H9 (cell line): ENCODE measurements around the gene TFCP2. TPM values are rescaled to one million over a fixed set of nuclear protein-coding genes. Genes with fewer than 3 reads are reported as not detected.

Experiments
- DNase-seq: peaks from one replicate; pipeline ENCODE4 v3.0.0-alpha.2; 2017
- H2AFZ ChIP-seq: one replicate; pipeline ENCODE4 v1.6.1; 2013; ENCODE audit warnings: mild to moderate bottlenecking, low read length, control low read depth, moderate library complexity
- H2AK5ac ChIP-seq: 2 replicates; pipeline ENCODE4 v1.6.1; 2013; ENCODE audit warnings: low read length, control low read depth, mixed read lengths; ENCODE audit not compliant: insufficient read length
- H2BK120ac ChIP-seq: one replicate; pipeline ENCODE4 v1.6.1; 2013; ENCODE audit warnings: low read depth, mild to moderate bottlenecking, low read length, control low read depth, inconsistent platforms; ENCODE audit not compliant: poor library complexity, severe bottlenecking
- H2BK12ac ChIP-seq: 2 replicates; pipeline ENCODE4 v1.6.1; 2013; ENCODE audit warnings: low read length, control low read depth, mixed read lengths, low read depth; ENCODE audit not compliant: insufficient read length
- H2BK15ac ChIP-seq: 2 replicates; pipeline ENCODE4 v1.6.1; 2013; ENCODE audit warnings: low read depth, low read length, control low read depth
- H2BK20ac ChIP-seq: one replicate; pipeline ENCODE4 v1.6.1; 2013; ENCODE audit warnings: low read depth, mild to moderate bottlenecking, low read length, control low read depth, inconsistent platforms; ENCODE audit not compliant: poor library complexity, severe bottlenecking
- H2BK5ac ChIP-seq: 2 replicates; pipeline ENCODE4 v1.6.1; 2013; ENCODE audit warnings: low read length, control low read depth, mixed read lengths; ENCODE audit not compliant: insufficient read length
- H3K14ac ChIP-seq: 2 replicates; pipeline ENCODE4 v1.6.1; 2013; ENCODE audit warnings: low read length, control low read depth; ENCODE audit not compliant: insufficient read depth
- H3K18ac ChIP-seq: 2 replicates; pipeline ENCODE4 v1.6.1; 2013; ENCODE audit warnings: low read depth, mild to moderate bottlenecking, mixed read lengths, low read length, control low read depth; ENCODE audit not compliant: insufficient read length
- H3K23ac ChIP-seq: 2 replicates; pipeline ENCODE4 v1.6.1; 2013; ENCODE audit warnings: low read length, control low read depth, mixed read lengths, low read depth; ENCODE audit not compliant: insufficient read length
- H3K23me2 ChIP-seq: 2 replicates; pipeline ENCODE4 v1.6.1; 2013; ENCODE audit warnings: low read depth, mild to moderate bottlenecking, mixed read lengths, low read length, control low read depth; ENCODE audit not compliant: insufficient read length, poor library complexity, severe bottlenecking
- H3K27ac ChIP-seq: 2 replicates; pipeline ENCODE4 v1.5.1; 2013; ENCODE audit warnings: low read length, control low read depth, mixed read lengths, low read depth; ENCODE audit not compliant: insufficient read length
- H3K27me3 ChIP-seq: 2 replicates; pipeline ENCODE4 v1.6.1; 2013; ENCODE audit warnings: low read length, control low read depth, inconsistent platforms; ENCODE audit not compliant: insufficient read depth
- H3K4ac ChIP-seq: 2 replicates; pipeline ENCODE4 v1.6.1; 2013; ENCODE audit warnings: low read depth, mild to moderate bottlenecking, control low read depth, inconsistent platforms, low read length, moderate library complexity
- H3K4me1 ChIP-seq: 2 replicates; pipeline ENCODE4 v1.6.1; 2013; ENCODE audit warnings: low read length, control low read depth, inconsistent platforms; ENCODE audit not compliant: insufficient read depth
- H3K4me2 ChIP-seq: 2 replicates; pipeline ENCODE4 v1.6.1; 2013; ENCODE audit warnings: low read length, control low read depth, mixed read lengths; ENCODE audit not compliant: insufficient read length, insufficient read depth
- H3K56ac ChIP-seq: 2 replicates; pipeline ENCODE4 v1.6.1; 2013; ENCODE audit warnings: low read depth, mild to moderate bottlenecking, mixed read lengths, low read length, control low read depth; ENCODE audit not compliant: insufficient read length
- H3K79me1 ChIP-seq: 2 replicates; pipeline ENCODE4 v1.6.1; 2013; ENCODE audit warnings: low read depth, mild to moderate bottlenecking, moderate library complexity, low read length, control low read depth, inconsistent platforms; ENCODE audit not compliant: insufficient read depth, poor library complexity, severe bottlenecking
- H3K79me2 ChIP-seq: 2 replicates; pipeline ENCODE4 v1.6.1; 2013; ENCODE audit warnings: low read length, control low read depth, inconsistent platforms; ENCODE audit not compliant: insufficient read depth
- H3K9ac ChIP-seq: 2 replicates; pipeline ENCODE4 v1.6.1; 2013; ENCODE audit warnings: low read length, control low read depth, mixed read lengths; ENCODE audit not compliant: insufficient read length; ENCODE audit errors: extremely low read depth
- H3K9me3 ChIP-seq: one replicate; pipeline ENCODE4 v1.6.1; 2013; ENCODE audit warnings: low read depth, low read length, inconsistent platforms; ENCODE audit not compliant: control insufficient read depth
- H3T11ph ChIP-seq: one replicate; pipeline ENCODE4 v1.6.1; 2013; ENCODE audit warnings: mild to moderate bottlenecking, low read length, control low read depth, inconsistent platforms
- H4K20me1 ChIP-seq: one replicate; pipeline ENCODE4 v1.6.1; 2013; ENCODE audit not compliant: control insufficient read depth, insufficient read length, insufficient read depth
- H4K5ac ChIP-seq: 2 replicates; pipeline ENCODE4 v1.6.1; 2013; ENCODE audit warnings: low read depth, mild to moderate bottlenecking, mixed read lengths, low read length, control low read depth; ENCODE audit not compliant: insufficient read length
- H4K8ac ChIP-seq: replicated peaks from 2 replicates; pipeline ENCODE4 v1.6.1; 2013; ENCODE audit warnings: low read length, control low read depth, mixed read lengths, low read depth; ENCODE audit not compliant: insufficient read length
- H4K91ac ChIP-seq: 2 replicates; pipeline ENCODE4 v1.6.1; 2013; ENCODE audit warnings: low read depth, mild to moderate bottlenecking, moderate library complexity, mixed read lengths, low read length, control low read depth; ENCODE audit not compliant: insufficient read length
- H3K27ac Mint-ChIP-seq, 3 experiments: 2 replicates in 2 of 3; 3 replicates in 1 of 3; pipeline ENCODE4 v1.8.0; 2020 to 2021; ENCODE audit warnings: mixed read lengths in 3 of 3, mild to moderate bottlenecking in 1 of 3, moderate library complexity in 1 of 3
- H3K27me3 Mint-ChIP-seq: 2 replicates; pipeline ENCODE4 v1.8.0; 2021; ENCODE audit warnings: low read depth, mild to moderate bottlenecking, moderate library complexity, mixed read lengths
- H3K36me3 Mint-ChIP-seq, 3 experiments: 2 replicates in 2 of 3; 3 replicates in 1 of 3; pipeline ENCODE4 v1.8.0; 2020 to 2021; ENCODE audit warnings: low read depth in 3 of 3, mixed read lengths in 3 of 3; ENCODE audit not compliant: insufficient read depth in 1 of 3
- H3K4me1 Mint-ChIP-seq, 2 experiments: 2 replicates each; pipeline ENCODE4 v1.8.0; 2020; ENCODE audit warnings: mixed read lengths in 2 of 2
- H3K4me3 Mint-ChIP-seq, 2 experiments: 2 replicates in 1 of 2; 3 replicates in 1 of 2; pipeline ENCODE4 v1.8.0; 2020 to 2021; ENCODE audit warnings: mild to moderate bottlenecking in 2 of 2, mixed read lengths in 2 of 2, moderate library complexity in 1 of 2
- H3K9me3 Mint-ChIP-seq, 2 experiments: 2 replicates in 1 of 2; 3 replicates in 1 of 2; pipeline ENCODE4 v1.8.0; 2020; ENCODE audit warnings: mild to moderate bottlenecking in 2 of 2, mixed read lengths in 2 of 2, moderate library complexity in 1 of 2
- WGBS: extraction: QIAGEN DNeasy Blood & Tissue Kit; methylation state at CpG from one replicate; pipeline ENCODE4 v1.1.7; 2013; ENCODE audit warnings: missing lambda C conversion rate, low lambda C conversion rate, mixed read lengths; ENCODE audit not compliant: insufficient read length; ENCODE audit errors: extremely low coverage; 5-methylcytosine and 5-hydroxymethylcytosine counted together
- total RNA-seq: library from RNA; stranded (reverse); gene quantifications from 2 replicates; pipeline ENCODE4 v1.2.1, GENCODE V29; 2021
- TF ChIP-seq, protein P1 (sequence below): fragments of 200-600 bp; sonication (generic); conservative IDR thresholded peaks from 3 replicates; pipeline ENCODE4 v1.8.0; 2021; ENCODE audit warnings: antibody characterized with exemption, mild to moderate bottlenecking

TFCP2 gene
- total RNA-seq, 1 experiment from 2014 or later, result 27.1 TPM

- H3K79me1 ChIP-seq, result no peaks in the 10 kb centered on the region
- no peak overlapping the region for H2BK20ac ChIP-seq
- H2AK5ac ChIP-seq, result no peak overlapping the region
- Mint-ChIP-seq H3K9me3 (no peaks in the 10 kb centered on the region), H3K36me3 (peaks cover 0 to 10% (median 3%) of the 10 kb centered on the region in 3 experiments; a peak in 2 of 7 replicates), H3K4me3 (no peak overlapping the region), H3K27me3 (peaks cover 1% of the 10 kb centered on the region; the same call in 1 of the 2 replicates), H3K27ac (peak overlapping the region in 1 of 3 experiments; percentile 62; a peak in 1 of 7 replicates), H3K4me1 (peaks cover 7 to 13% of the 10 kb centered on the region in 2 experiments)
- H2BK120ac ChIP-seq, result no peak overlapping the region
- no peaks in the 10 kb centered on the region for H3K4me1 ChIP-seq
- no peaks in the 10 kb centered on the region for H3K79me2 ChIP-seq
- H3K23ac ChIP-seq, result no peak overlapping the region
- no peak overlapping the region for H2BK5ac ChIP-seq
- WGBS, result no CpG with 5 or more reads among the region's 4 CpGs
- no peak overlapping the region for H3K4ac ChIP-seq
- no peaks in the 10 kb centered on the region for H3K27me3 ChIP-seq
- no peak for DNase-seq
- H2BK15ac ChIP-seq, result no peak overlapping the region
- TF ChIP-seq, protein P1, sequence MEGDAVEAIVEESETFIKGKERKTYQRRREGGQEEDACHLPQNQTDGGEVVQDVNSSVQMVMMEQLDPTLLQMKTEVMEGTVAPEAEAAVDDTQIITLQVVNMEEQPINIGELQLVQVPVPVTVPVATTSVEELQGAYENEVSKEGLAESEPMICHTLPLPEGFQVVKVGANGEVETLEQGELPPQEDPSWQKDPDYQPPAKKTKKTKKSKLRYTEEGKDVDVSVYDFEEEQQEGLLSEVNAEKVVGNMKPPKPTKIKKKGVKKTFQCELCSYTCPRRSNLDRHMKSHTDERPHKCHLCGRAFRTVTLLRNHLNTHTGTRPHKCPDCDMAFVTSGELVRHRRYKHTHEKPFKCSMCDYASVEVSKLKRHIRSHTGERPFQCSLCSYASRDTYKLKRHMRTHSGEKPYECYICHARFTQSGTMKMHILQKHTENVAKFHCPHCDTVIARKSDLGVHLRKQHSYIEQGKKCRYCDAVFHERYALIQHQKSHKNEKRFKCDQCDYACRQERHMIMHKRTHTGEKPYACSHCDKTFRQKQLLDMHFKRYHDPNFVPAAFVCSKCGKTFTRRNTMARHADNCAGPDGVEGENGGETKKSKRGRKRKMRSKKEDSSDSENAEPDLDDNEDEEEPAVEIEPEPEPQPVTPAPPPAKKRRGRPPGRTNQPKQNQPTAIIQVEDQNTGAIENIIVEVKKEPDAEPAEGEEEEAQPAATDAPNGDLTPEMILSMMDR, result no peak
- no peak overlapping the region for H3T11ph ChIP-seq
- no peaks in the 10 kb centered on the region for H3K23me2 ChIP-seq
- no peak overlapping the region for H4K8ac ChIP-seq
- no peaks in the 10 kb centered on the region for H3K9me3 ChIP-seq
- no peak overlapping the region for H2AFZ ChIP-seq
- no peak overlapping the region for H3K4me2 ChIP-seq
- no peak overlapping the region for H3K56ac ChIP-seq
- no peak overlapping the region for H3K18ac ChIP-seq
- no peak overlapping the region for H3K14ac ChIP-seq
- no peak overlapping the region for H3K9ac ChIP-seq
- no peak overlapping the region for H2BK12ac ChIP-seq
- H4K5ac ChIP-seq, result no peak overlapping the region
- H4K91ac ChIP-seq, result no peak overlapping the region
- H3K27ac ChIP-seq, result no peak overlapping the region
- no peaks in the 10 kb centered on the region for H4K20me1 ChIP-seq
Measured at GRCh38 chr12:51190820-51191219, 17.9 kb upstream of the TFCP2 start.
